ENCODE results near the gene CCDC51. TPM values are rescaled to one million over a fixed set of nuclear protein-coding genes. Genes with fewer than 3 reads are reported as not detected.

CCDC51 gene
- total and polyA plus RNA-seq, 2 of the 13 experiments (the other 11 are each of a cell fraction or from before 2014, with no cell fraction given), result 18.1 to 29.4 TPM

DNA sequence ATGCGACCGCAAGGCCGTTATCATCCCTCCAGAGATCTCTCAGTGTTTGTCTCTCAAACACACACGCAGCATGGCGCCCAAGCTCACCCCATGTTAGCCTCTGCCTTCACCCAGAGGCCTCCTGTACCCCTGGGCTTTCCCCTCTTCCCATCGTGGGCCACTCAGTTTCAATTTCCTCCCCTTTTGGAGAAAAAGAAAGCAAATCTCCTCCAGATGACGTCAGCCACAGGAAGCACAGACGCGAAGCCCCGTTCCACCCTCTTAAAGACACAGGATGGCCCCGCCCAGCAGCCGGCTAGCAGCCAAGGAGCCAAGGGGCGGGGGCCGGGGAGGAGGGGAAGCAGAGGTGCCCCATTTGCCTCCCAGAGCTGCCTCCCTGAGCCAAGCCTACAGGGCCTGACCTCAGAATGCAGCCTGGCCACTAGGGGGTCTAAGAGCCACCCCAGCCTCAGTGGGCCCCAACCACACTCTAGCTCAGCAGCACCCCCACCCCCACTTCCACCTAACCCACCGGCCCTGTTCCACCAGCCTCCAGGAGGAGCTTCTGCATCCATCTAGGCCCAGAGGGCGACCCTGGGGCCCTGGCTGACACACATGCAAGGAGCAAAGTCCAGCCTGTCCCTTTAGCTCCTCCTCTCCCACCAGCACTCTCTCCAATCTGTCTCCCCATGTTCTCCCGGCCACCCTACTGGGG lies 33.2 kb upstream of the CCDC51 start (continued):
- 0 out of 2 replicates have a peak, but pooled peaks have one; percentile 46 for TF ChIP-seq TRIM24 (CRISPR knock-in tag; IDR thresholded peaks at IDR 0.05)
- no peak for TF ChIP-seq POLR2AphosphoS2 (IDR thresholded peaks at IDR 0.05; ENCODE audit: low read depth, low read length)
- TF ChIP-seq, protein P1, sequence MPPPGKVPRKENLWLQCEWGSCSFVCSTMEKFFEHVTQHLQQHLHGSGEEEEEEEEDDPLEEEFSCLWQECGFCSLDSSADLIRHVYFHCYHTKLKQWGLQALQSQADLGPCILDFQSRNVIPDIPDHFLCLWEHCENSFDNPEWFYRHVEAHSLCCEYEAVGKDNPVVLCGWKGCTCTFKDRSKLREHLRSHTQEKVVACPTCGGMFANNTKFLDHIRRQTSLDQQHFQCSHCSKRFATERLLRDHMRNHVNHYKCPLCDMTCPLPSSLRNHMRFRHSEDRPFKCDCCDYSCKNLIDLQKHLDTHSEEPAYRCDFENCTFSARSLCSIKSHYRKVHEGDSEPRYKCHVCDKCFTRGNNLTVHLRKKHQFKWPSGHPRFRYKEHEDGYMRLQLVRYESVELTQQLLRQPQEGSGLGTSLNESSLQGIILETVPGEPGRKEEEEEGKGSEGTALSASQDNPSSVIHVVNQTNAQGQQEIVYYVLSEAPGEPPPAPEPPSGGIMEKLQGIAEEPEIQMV (CRISPR knock-in tag; IDR thresholded peaks at IDR 0.05; ENCODE audit: low read depth), result no peak
- no peak for TF ChIP-seq SMYD3 (CRISPR knock-in tag; IDR thresholded peaks at IDR 0.05)
- TF ChIP-seq EEA1 (CRISPR knock-in tag; IDR thresholded peaks at IDR 0.05; ENCODE audit: borderline replicate concordance), result no peak
- TF ChIP-seq RARA (CRISPR knock-in tag; IDR thresholded peaks at IDR 0.05), result peak; percentile 61
- no peak; the same call in 1 of the 2 replicates for TF ChIP-seq MEF2D (CRISPR knock-in tag; IDR thresholded peaks at IDR 0.05)
- no peak for TF ChIP-seq DPF2 (CRISPR knock-in tag; IDR thresholded peaks at IDR 0.05; ENCODE audit: borderline replicate concordance, low read depth)
- peak; percentile 51 for TF ChIP-seq ZNF563 (CRISPR knock-in tag; IDR thresholded peaks at IDR 0.05)
- no peak for TF ChIP-seq NCOA5 (CRISPR knock-in tag; IDR thresholded peaks at IDR 0.05)
- TF ChIP-seq TSC22D2 (CRISPR knock-in tag; IDR thresholded peaks at IDR 0.05; ENCODE audit: borderline replicate concordance), result no peak
- TF ChIP-seq MED13 (CRISPR knock-in tag; IDR thresholded peaks at IDR 0.05), result no peak
- TF ChIP-seq CENPX (CRISPR knock-in tag; IDR thresholded peaks at IDR 0.05), result no peak
- TF ChIP-seq, protein P2, sequence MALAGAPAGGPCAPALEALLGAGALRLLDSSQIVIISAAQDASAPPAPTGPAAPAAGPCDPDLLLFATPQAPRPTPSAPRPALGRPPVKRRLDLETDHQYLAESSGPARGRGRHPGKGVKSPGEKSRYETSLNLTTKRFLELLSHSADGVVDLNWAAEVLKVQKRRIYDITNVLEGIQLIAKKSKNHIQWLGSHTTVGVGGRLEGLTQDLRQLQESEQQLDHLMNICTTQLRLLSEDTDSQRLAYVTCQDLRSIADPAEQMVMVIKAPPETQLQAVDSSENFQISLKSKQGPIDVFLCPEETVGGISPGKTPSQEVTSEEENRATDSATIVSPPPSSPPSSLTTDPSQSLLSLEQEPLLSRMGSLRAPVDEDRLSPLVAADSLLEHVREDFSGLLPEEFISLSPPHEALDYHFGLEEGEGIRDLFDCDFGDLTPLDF (CRISPR knock-in tag; IDR thresholded peaks at IDR 0.05), result no peak
- TF ChIP-seq IRF2 (CRISPR knock-in tag; IDR thresholded peaks at IDR 0.05), result peak; percentile 74
- peak; percentile 52; the same call in 1 of the 2 replicates for TF ChIP-seq ZSCAN21 (CRISPR knock-in tag; IDR thresholded peaks at IDR 0.05; ENCODE audit: borderline replicate concordance)
- no peak for TF ChIP-seq CREB3 (CRISPR knock-in tag; IDR thresholded peaks at IDR 0.05)
- no peak for TF ChIP-seq MAFG (CRISPR knock-in tag; IDR thresholded peaks at IDR 0.05)
- TF ChIP-seq ZNF841 (CRISPR knock-in tag; IDR thresholded peaks at IDR 0.05; ENCODE audit: borderline replicate concordance), result no peak
- 0 out of 2 replicates have a peak, but pooled peaks have one; percentile 8 for TF ChIP-seq ZNF343 (CRISPR knock-in tag; IDR thresholded peaks at IDR 0.05)
- no peak for TF ChIP-seq ATF5 (CRISPR knock-in tag; IDR thresholded peaks at IDR 0.05; ENCODE audit: low read depth)
- no peak; the same call in 1 of the 2 replicates for TF ChIP-seq ZNF746 (CRISPR knock-in tag; IDR thresholded peaks at IDR 0.05)
- TF ChIP-seq ZNF546 (CRISPR knock-in tag; conservative IDR thresholded peaks at IDR 0.05), result no peak; the same call in 1 of the 2 replicates
- 0 out of 2 replicates have a peak, but pooled peaks have one; percentile 53 for TF ChIP-seq PCBP1 (IDR thresholded peaks at IDR 0.05; ENCODE audit: borderline replicate concordance, low read depth, low read length)
- TF ChIP-seq ZNF556 (CRISPR knock-in tag; IDR thresholded peaks at IDR 0.05; ENCODE audit: borderline replicate concordance), result peak; percentile 24; the same call in 1 of the 2 replicates
- no peak; the same call in 1 of the 2 replicates for TF ChIP-seq ZNF431 (CRISPR knock-in tag; IDR thresholded peaks at IDR 0.05; ENCODE audit: borderline replicate concordance, low read depth)

Data from HepG2 (cell line).